Lung (tissue), 12 donors: Measurements from ENCODE around the gene TUBB. TPM values are rescaled to one million over a fixed set of nuclear protein-coding genes. Genes with fewer than 3 reads are reported as not detected.

Experiments
- ATAC-seq: fragments of 200-7000 bp; cut with Tn5 transposase; one replicate; pipeline ENCODE4 v1.9.1; 2020; ENCODE audit warnings: moderate number of reproducible peaks; ENCODE audit not compliant: insufficient read depth, low FRiP score
- DNase-seq, 3 donors: peaks; one replicate each; pipeline ENCODE4 v3.0.0-alpha.2; 2013 to 2017
- H3K27ac ChIP-seq, 2 donors: one replicate each; pipeline ENCODE4 v1.5.1; 2013; ENCODE audit warnings: mild to moderate bottlenecking in 2 of 2, moderate library complexity in 2 of 2, control low read depth in 1 of 2, inconsistent platforms in 1 of 2, low read depth in 1 of 2, low read length in 1 of 2
- H3K27me3 ChIP-seq, 3 donors: one replicate each; pipeline ENCODE4 v1.5.1; 2013; ENCODE audit warnings: low read length in 2 of 3; ENCODE audit not compliant: control insufficient read depth in 3 of 3, insufficient read depth in 3 of 3
- H3K36me3 ChIP-seq, 4 donors: one replicate each; pipeline ENCODE4 v1.5.1; 2013; ENCODE audit warnings: low read length in 4 of 4, mild to moderate bottlenecking in 1 of 4, moderate library complexity in 1 of 4; ENCODE audit not compliant: control insufficient read depth in 4 of 4, insufficient read depth in 4 of 4
- H3K4me1 ChIP-seq, 5 donors: one replicate each; pipeline ENCODE4 v1.5.1; 2013; ENCODE audit warnings: low read length in 5 of 5, mild to moderate bottlenecking in 2 of 5, moderate library complexity in 1 of 5; ENCODE audit not compliant: control insufficient read depth in 5 of 5, insufficient read depth in 5 of 5
- H3K4me3 ChIP-seq: one replicate; pipeline ENCODE4 v1.5.1; 2013; ENCODE audit warnings: mild to moderate bottlenecking, control low read depth, moderate library complexity
- H3K9ac ChIP-seq, 2 donors: one replicate each; pipeline ENCODE4 v1.5.1; 2013; ENCODE audit warnings: low read length in 2 of 2, control low read depth in 1 of 2; ENCODE audit not compliant: insufficient read depth in 1 of 2
- H3K9me3 ChIP-seq, 4 donors: one replicate each; pipeline ENCODE4 v1.5.1; 2013; ENCODE audit warnings: low read length in 3 of 4, mild to moderate bottlenecking in 1 of 4, moderate library complexity in 1 of 4; ENCODE audit not compliant: control insufficient read depth in 4 of 4, insufficient read depth in 3 of 4
- CTCF ChIP-seq: IDR thresholded peaks from 2 replicates; pipeline ENCODE4 v1.5.1; 2012; ENCODE audit warnings: mild to moderate bottlenecking; ENCODE audit errors: control extremely low read depth, extremely low read depth
- WGBS, 2 donors: extraction: QIAGEN DNeasy Blood & Tissue Kit; methylation state at CpG; one replicate each; pipeline ENCODE4 v1.1.7; 2013; 5-methylcytosine and 5-hydroxymethylcytosine counted together
- polyA plus RNA-seq, 2 donors: library from polyadenylated mRNA; stranded (reverse); fragments of 200-250 nt; gene quantifications; one replicate each; pipeline ENCODE4 v1.2.1, GENCODE V29; 2013
- total RNA-seq, 2 donors: library from RNA; depleted of rRNA in 1 of 2; stranded (reverse); fragments of >200 nt in 1 of 2; gene quantifications; one replicate each; pipeline ENCODE4 v1.2.1, GENCODE V29; 2014 to 2021
- donor health status: control.
- donor health status: control.
- donor health status: Bipolar disorder and iron deficiency.
- donor health status: healthy.
- donor health status: DM: yes; HTN: yes; CAD: no.

Gene TUBB
- total and polyA plus RNA-seq, 4 donors: 171 to 403 (median 297) TPM

GRCh38 chr6:30724906-30725667, 4.9 kb downstream of the TUBB start:
- Histone ChIP-seq H3K9ac (no peak overlapping the region), H3K36me3 (peaks cover 6 to 60% (median 48%) of the 10 kb centered on the region in 4 donors), H3K4me1 (peaks cover 0 to 25% (median 6%) of the 10 kb centered on the region in 5 donors), H3K9me3 (no peaks in the 10 kb centered on the region), H3K27me3 (no peaks in the 10 kb centered on the region), H3K27ac (no peak overlapping the region), H3K4me3 (no peak overlapping the region)
- no peak for TF ChIP-seq CTCF
- peak in 1 of 3 donors; percentile 26 for DNase-seq
- ATAC-seq: no peak
- WGBS, 2 donors: 47 to 54% methylated on average over 6 of the region's 6 CpGs

GRCh38 chr6:30725713-30726505, 5.8 kb downstream of the TUBB start:
- WGBS, 2 donors: 65 to 70% methylated on average over 3 of the region's 3 CpGs
- Histone ChIP-seq H3K4me1 (peaks cover 0 to 25% (median 6%) of the 10 kb centered on the region in 5 donors), H3K4me3 (no peak overlapping the region), H3K27me3 (no peaks in the 10 kb centered on the region), H3K36me3 (peaks cover 6 to 67% (median 52%) of the 10 kb centered on the region in 4 donors), H3K9ac (no peak overlapping the region), H3K9me3 (no peaks in the 10 kb centered on the region), H3K27ac (no peak overlapping the region)
- DNase-seq (peak in 1 of 3 donors; percentile 38), ATAC-seq (no peak)
- no peak for TF ChIP-seq CTCF

GRCh38 chr6:30726506-30727413, 6.6 kb downstream of the TUBB start:
- DNase-seq (no peak), ATAC-seq (no peak)
- Histone ChIP-seq H3K9ac (no peak overlapping the region), H3K4me3 (no peak overlapping the region), H3K27me3 (no peaks in the 10 kb centered on the region), H3K36me3 (peaks cover 6 to 67% (median 51%) of the 10 kb centered on the region in 4 donors), H3K27ac (peak overlapping the region in 1 of 2 donors; percentile 38), H3K4me1 (peaks cover 0 to 24% (median 6%) of the 10 kb centered on the region in 5 donors), H3K9me3 (no peaks in the 10 kb centered on the region)
- WGBS, 2 donors: 92% methylated on average over 11 of the region's 11 CpGs
- no peak for TF ChIP-seq CTCF
